GM20000 (cell line): Measurements from ENCODE around the gene SNRNP40.

Source experiments
- DNase-seq: peaks from one replicate; pipeline ENCODE4 v3.0.0; 2012; ENCODE audit warnings: low spot score
- TF ChIP-seq, protein P1 (sequence below): IDR thresholded peaks from 2 replicates; pipeline ENCODE4 v1.5.1; 2012; ENCODE audit warnings: mild to moderate bottlenecking, control low read depth; ENCODE audit errors: extremely low read depth, missing control alignments

SNRNP40 gene

DNA sequence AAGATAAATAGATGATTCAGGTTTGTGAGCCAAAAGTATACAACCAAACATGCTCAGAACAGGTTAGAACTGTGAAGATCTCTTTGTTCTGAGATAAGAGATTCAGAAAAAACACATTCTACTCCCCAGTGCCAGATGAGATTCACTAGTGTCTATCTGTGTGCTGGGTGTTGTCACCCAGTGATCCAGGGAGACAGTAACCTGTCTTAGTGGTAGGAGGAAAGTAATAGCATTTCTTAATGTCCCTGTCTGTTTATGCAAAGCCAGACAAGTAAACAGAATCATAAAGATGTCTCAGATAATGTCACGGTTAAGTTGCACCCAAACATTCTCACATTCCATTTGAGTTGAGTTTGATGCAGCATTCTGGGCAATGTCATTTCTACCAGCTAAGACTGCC lies 38.0 kb downstream of the SNRNP40 start:
- no peak for DNase-seq
- TF ChIP-seq, protein P1, sequence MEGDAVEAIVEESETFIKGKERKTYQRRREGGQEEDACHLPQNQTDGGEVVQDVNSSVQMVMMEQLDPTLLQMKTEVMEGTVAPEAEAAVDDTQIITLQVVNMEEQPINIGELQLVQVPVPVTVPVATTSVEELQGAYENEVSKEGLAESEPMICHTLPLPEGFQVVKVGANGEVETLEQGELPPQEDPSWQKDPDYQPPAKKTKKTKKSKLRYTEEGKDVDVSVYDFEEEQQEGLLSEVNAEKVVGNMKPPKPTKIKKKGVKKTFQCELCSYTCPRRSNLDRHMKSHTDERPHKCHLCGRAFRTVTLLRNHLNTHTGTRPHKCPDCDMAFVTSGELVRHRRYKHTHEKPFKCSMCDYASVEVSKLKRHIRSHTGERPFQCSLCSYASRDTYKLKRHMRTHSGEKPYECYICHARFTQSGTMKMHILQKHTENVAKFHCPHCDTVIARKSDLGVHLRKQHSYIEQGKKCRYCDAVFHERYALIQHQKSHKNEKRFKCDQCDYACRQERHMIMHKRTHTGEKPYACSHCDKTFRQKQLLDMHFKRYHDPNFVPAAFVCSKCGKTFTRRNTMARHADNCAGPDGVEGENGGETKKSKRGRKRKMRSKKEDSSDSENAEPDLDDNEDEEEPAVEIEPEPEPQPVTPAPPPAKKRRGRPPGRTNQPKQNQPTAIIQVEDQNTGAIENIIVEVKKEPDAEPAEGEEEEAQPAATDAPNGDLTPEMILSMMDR = no peak

DNA sequence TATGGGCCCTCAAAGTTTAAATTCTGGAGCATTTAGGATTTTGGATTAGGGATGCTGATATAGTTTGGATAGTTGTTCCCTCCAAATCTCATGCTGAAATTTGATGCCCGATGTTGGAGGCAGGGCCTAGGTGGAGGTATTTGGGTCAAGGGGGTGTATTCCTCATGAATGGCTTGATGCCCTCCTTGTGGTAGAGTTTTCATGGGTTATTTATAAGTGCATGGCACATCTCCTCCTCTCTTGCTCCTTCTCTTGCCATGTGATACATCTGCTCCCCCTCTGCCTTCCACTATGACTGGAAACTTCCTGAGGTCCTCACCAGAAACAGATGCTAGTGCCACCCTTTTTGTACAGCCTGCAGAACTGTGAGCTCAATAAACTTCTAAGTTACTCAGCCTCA lies 39.4 kb downstream of the SNRNP40 start:
- DNase-seq = no peak
- TF ChIP-seq, protein P1 = no peak

- TF ChIP-seq, protein P1 = no peak
- DNase-seq = no peak
Measured at GRCh38 chr1:31249854-31250253, 46.7 kb downstream of the SNRNP40 start.

- no peak for DNase-seq
- TF ChIP-seq, protein P1 = no peak
Measured at GRCh38 chr1:31248276-31248675, 48.3 kb downstream of the SNRNP40 start.

DNA sequence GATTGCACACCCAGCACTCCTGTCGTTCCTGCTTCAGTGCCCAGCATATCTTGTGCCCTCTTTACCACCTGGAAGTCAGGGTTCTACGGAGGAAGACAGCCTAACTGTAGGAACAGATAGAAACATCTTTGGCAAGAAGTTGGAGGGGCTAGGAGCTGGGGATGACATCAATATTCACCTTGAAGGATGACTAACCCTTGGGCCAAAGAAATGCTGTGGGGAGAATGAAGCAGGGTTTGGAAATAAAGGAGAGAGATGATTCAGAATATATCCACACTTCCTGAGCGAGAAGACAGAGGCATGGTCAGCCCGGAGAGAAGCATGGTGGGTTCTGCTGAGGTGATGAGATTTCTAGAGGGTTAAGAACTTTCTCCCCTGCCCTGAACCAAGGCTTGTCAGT lies 52.3 kb downstream of the SNRNP40 start:
- no peak for DNase-seq
- TF ChIP-seq, protein P1 = no peak

DNA sequence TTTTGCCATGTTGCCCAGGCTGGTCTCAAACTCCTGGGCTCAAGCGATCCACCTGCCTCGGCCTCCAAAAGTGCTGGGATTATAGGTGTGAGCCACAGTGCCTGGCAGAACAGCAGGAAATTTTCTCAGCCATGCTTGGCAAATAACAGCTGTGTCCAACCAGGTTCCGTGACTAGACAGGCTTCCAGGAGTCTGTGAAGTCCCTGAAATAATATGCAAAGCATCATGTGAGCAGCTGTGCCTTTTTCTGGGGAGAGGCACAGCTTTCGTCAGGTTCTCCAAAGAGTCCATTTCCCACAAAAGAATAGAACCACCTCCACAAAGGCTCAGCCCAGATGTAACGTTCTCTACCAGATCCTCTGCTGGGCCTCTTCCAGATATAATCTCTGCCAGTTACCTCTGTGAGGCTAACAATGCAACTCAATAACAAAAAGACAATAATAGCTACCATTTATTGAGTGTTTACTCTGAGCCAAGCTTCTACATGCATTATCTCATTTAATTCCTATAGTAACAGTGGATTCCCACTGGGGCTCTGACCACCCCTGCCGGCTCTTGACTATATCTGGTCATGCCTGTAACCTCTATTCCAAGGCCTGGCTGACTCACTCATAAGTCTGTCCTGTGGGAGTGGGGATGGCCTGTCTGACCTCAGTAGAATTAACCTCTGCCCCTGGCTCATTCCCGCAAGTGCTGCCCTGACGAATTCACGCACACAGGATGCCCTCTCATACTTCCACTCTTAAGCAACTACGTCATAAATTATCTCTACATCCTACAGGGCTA lies 52.9 kb downstream of the SNRNP40 start:
- TF ChIP-seq, protein P1 = no peak
- no peak for DNase-seq

GRCh38 chr1:31241321-31241720 lies 55.3 kb downstream of the SNRNP40 start:
- no peak for DNase-seq
- TF ChIP-seq, protein P1 = no peak
